Spleen (tissue), 11 donors: Measurements from ENCODE around the gene FOXP1. TPM values are rescaled to one million over a fixed set of nuclear protein-coding genes. Genes with fewer than 3 reads are reported as not detected.
A peak's percentile ranks its signal among the peaks of the same experiment; 100 is the strongest.
"Not testable (repeated sequence)": the region's sequence is repeated elsewhere in the genome, so short reads cannot be mapped to it uniquely, and the experiment has no call there.

ENCODE experiments used
- DNase-seq: peaks from one replicate; pipeline ENCODE4 v3.0.0-alpha.2; 2020
- H3K27ac ChIP-seq, 8 donors: fragments of 200-600 bp; sonication (generic) in 7 of 8; 1 replicate in 4 of 8; 2 replicates in 4 of 8; pipeline versions ENCODE4 v1.5.0 to v1.8.0; 2016 to 2021; ENCODE audit warnings: inconsistent platforms in 4 of 8, mild to moderate bottlenecking in 4 of 8, moderate library complexity in 1 of 8
- H3K27me3 ChIP-seq, 7 donors: fragments of 200-600 bp; sonication (generic) in 6 of 7; replicated peaks in 1 of 7; 1 replicate in 4 of 7; 2 replicates in 3 of 7; pipeline versions ENCODE4 v1.5.0 to v1.8.0; 2016 to 2021; ENCODE audit warnings: inconsistent platforms in 3 of 7, mild to moderate bottlenecking in 1 of 7
- H3K36me3 ChIP-seq, 6 donors: fragments of 200-600 bp; sonication (generic) in 5 of 6; 1 replicate in 4 of 6; 2 replicates in 2 of 6; pipeline versions ENCODE4 v1.5.0 to v1.8.0; 2016 to 2021; ENCODE audit warnings: inconsistent platforms in 2 of 6
- H3K4me1 ChIP-seq, 6 donors: fragments of 200-600 bp; sonication (generic) in 5 of 6; 1 replicate in 3 of 6; 2 replicates in 3 of 6; pipeline versions ENCODE4 v1.5.0 to v1.8.0; 2016 to 2021; ENCODE audit warnings: inconsistent platforms in 3 of 6
- H3K4me3 ChIP-seq, 8 donors: fragments of 200-600 bp; sonication (generic) in 7 of 8; 1 replicate in 4 of 8; 2 replicates in 4 of 8; pipeline versions ENCODE4 v1.5.0 to v1.8.0; 2016 to 2021; ENCODE audit warnings: inconsistent platforms in 4 of 8, mild to moderate bottlenecking in 4 of 8, moderate library complexity in 2 of 8
- H3K9me3 ChIP-seq, 8 donors: fragments of 200-600 bp; sonication (generic) in 7 of 8; 1 replicate in 4 of 8; 2 replicates in 4 of 8; pipeline versions ENCODE4 v1.5.0 to v1.8.0; 2016 to 2021; ENCODE audit warnings: inconsistent platforms in 4 of 8
- POLR2A ChIP-seq, 3 donors: fragments of 450-650 bp; IDR thresholded peaks; one replicate each; pipeline ENCODE4 v1.5.1; 2017; ENCODE audit warnings: antibody characterized with exemption in 3 of 3, mild to moderate bottlenecking in 1 of 3
- POLR2AphosphoS5 ChIP-seq, 3 donors: sonication (generic); formaldehyde crosslinking; IDR thresholded peaks; one replicate each; pipeline ENCODE4 v1.5.1; 2017; ENCODE audit warnings: antibody characterized with exemption in 3 of 3
- WGBS, 5 donors: extraction: QIAGEN DNeasy Blood & Tissue Kit in 3 of 5; methylation state at CpG; one replicate each; pipeline versions ENCODE4 v1.1.5 to v1.1.7; 2013 to 2018; 5-methylcytosine and 5-hydroxymethylcytosine counted together
- intact Hi-C: fragments of 100-400 bp; cut with DNase I; formaldehyde crosslinking; loops from one replicate; pipeline ENCODE4 v1.15.0; 2023; ENCODE audit warnings: low total_unique reads
- polyA plus RNA-seq, 3 donors: library from polyadenylated mRNA; stranded (reverse); fragments of 200-250 nt; gene quantifications; one replicate each; pipeline ENCODE4 v1.2.1, GENCODE V29; 2013
- total RNA-seq, 7 donors: library from RNA; depleted of rRNA in 3 of 7; stranded (reverse); fragments of >200 nt in 3 of 7; fragmentation: NEBNext Ultra II Directional in 4 of 7; extraction: Animal tissue kit (Norgen Biotek cat#: 25700) in 4 of 7; gene quantifications; one replicate each; pipeline versions ENCODE4 v1.1.0 to v1.2.1, GENCODE V29; 2016 to 2021
- TF ChIP-seq, protein P1 (sequence below), 11 experiments: fragments of 200-600 bp in 7 of 11; fragments of 450-650 bp in 4 of 11; sonication (generic) in 4 of 11; IDR thresholded peaks in 8 of 11; conservative IDR thresholded peaks in 3 of 11; 1 replicate in 7 of 11; 2 replicates in 4 of 11; pipeline versions ENCODE4 v1.4.0 to v1.8.0; 2016 to 2021; ENCODE audit warnings: antibody characterized with exemption in 11 of 11, inconsistent platforms in 4 of 11, mild to moderate bottlenecking in 1 of 11
- donor health status: healthy with polysubstance abuse.
- donor health status: DM: no; HTN: no; CAD: no; lungs with moderate emphysema.
- donor health status: DM: no; HTN: no; CAD: no.
- donor health status: Bipolar disorder and iron deficiency.
- donor health status: healthy.
- donor health status: DM: no; HTN: no; CAD: no.
- donor health status: DM: yes; HTN: yes; CAD: no.

Gene FOXP1
- total and polyA plus RNA-seq, 10 donors, result 11.1 to 202 (median 153) TPM

- peak overlapping the region in 2 of 8 donors; percentile 19 to 47 for H3K27ac ChIP-seq
- H3K4me1 ChIP-seq, result peaks cover 6 to 69% (median 32%) of the 10 kb centered on the region in 6 donors
- peaks cover 0 to 50% (median 0%) of the 10 kb centered on the region in 6 donors for H3K36me3 ChIP-seq
- DNase-seq, result no peak
- H3K27me3 ChIP-seq, result no peaks in the 10 kb centered on the region
- TF ChIP-seq, protein P1, sequence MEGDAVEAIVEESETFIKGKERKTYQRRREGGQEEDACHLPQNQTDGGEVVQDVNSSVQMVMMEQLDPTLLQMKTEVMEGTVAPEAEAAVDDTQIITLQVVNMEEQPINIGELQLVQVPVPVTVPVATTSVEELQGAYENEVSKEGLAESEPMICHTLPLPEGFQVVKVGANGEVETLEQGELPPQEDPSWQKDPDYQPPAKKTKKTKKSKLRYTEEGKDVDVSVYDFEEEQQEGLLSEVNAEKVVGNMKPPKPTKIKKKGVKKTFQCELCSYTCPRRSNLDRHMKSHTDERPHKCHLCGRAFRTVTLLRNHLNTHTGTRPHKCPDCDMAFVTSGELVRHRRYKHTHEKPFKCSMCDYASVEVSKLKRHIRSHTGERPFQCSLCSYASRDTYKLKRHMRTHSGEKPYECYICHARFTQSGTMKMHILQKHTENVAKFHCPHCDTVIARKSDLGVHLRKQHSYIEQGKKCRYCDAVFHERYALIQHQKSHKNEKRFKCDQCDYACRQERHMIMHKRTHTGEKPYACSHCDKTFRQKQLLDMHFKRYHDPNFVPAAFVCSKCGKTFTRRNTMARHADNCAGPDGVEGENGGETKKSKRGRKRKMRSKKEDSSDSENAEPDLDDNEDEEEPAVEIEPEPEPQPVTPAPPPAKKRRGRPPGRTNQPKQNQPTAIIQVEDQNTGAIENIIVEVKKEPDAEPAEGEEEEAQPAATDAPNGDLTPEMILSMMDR (IDR thresholded peaks at IDR 0.05 in 8 of 11, conservative IDR thresholded peaks at IDR 0.05 in 3 of 11), result no peak
- intact Hi-C loops, result no loop called here
- H3K4me3 ChIP-seq, result no peak overlapping the region
- 92 to 97% (median 96%) methylated on average over 8 of the region's 8 CpGs for WGBS, 5 donors
- H3K9me3 ChIP-seq, result no peaks in the 10 kb centered on the region
Observed at GRCh38 chr3:71025010-71025409, 558.5 kb downstream of the FOXP1 start.

GRCh38 chr3:71022551-71023335 lies 560.8 kb downstream of the FOXP1 start:
- WGBS, 5 donors, result 90 to 96% (median 93%) methylated on average over 5 of the region's 5 CpGs
- TF ChIP-seq POLR2A (IDR thresholded peaks at IDR 0.05), result no peak
- TF ChIP-seq, protein P1 (IDR thresholded peaks at IDR 0.05 in 8 of 11, conservative IDR thresholded peaks at IDR 0.05 in 3 of 11), result peak in 2 of 11 experiments; percentile 13 to 18
- no peak for TF ChIP-seq POLR2AphosphoS5 (IDR thresholded peaks at IDR 0.05)
- Histone ChIP-seq H3K27ac (no peak overlapping the region), H3K9me3 (no peaks in the 10 kb centered on the region), H3K4me3 (no peak overlapping the region), H3K27me3 (no peaks in the 10 kb centered on the region), H3K4me1 (peaks cover 6 to 69% (median 25%) of the 10 kb centered on the region in 6 donors), H3K36me3 (peaks cover 0 to 42% (median 0%) of the 10 kb centered on the region in 6 donors)
- intact Hi-C loops, result no loop called here
- no peak for DNase-seq

GRCh38 chr3:71018799-71019198 lies 564.7 kb downstream of the FOXP1 start:
- peaks cover 0 to 9% (median 3%) of the 10 kb centered on the region in 8 donors for H3K9me3 ChIP-seq
- H3K27me3 ChIP-seq, result no peaks in the 10 kb centered on the region
- H3K4me1 ChIP-seq, result peaks cover 0 to 44% (median 4%) of the 10 kb centered on the region in 6 donors
- intact Hi-C loops, result no loop called here
- peaks cover 7 to 51% (median 15%) of the 10 kb centered on the region in 6 donors for H3K36me3 ChIP-seq
- H3K4me3 ChIP-seq, result no peak overlapping the region
- WGBS, 5 donors, result 86 to 94% (median 91%) methylated on average over 4 of the region's 4 CpGs
- TF ChIP-seq POLR2A (IDR thresholded peaks at IDR 0.05) (no peak), POLR2AphosphoS5 (IDR thresholded peaks at IDR 0.05) (no peak)
- TF ChIP-seq, protein P1 (IDR thresholded peaks at IDR 0.05 in 8 of 11, conservative IDR thresholded peaks at IDR 0.05 in 3 of 11), result no peak
- no peak for DNase-seq
- no peak overlapping the region for H3K27ac ChIP-seq

- H3K36me3 ChIP-seq, result peaks cover 7 to 35% (median 15%) of the 10 kb centered on the region in 6 donors
- 85 to 91% (median 88%) methylated on average over 10 of the region's 10 CpGs for WGBS, 5 donors
- TF ChIP-seq, protein P1 (IDR thresholded peaks at IDR 0.05 in 8 of 11, conservative IDR thresholded peaks at IDR 0.05 in 3 of 11), result no peak
- TF ChIP-seq POLR2AphosphoS5 (IDR thresholded peaks at IDR 0.05), result no peak
- H3K4me3 ChIP-seq, result no peak overlapping the region
- H3K27me3 ChIP-seq, result no peaks in the 10 kb centered on the region
- no peak for DNase-seq
- peaks cover 0 to 9% (median 3%) of the 10 kb centered on the region in 8 donors for H3K9me3 ChIP-seq
- no peak overlapping the region for H3K27ac ChIP-seq
- intact Hi-C loops, result no loop called here
- peaks cover 0 to 64% (median 20%) of the 10 kb centered on the region in 6 donors for H3K4me1 ChIP-seq
Observed at GRCh38 chr3:71016178-71016845, 567.2 kb downstream of the FOXP1 start.

DNA sequence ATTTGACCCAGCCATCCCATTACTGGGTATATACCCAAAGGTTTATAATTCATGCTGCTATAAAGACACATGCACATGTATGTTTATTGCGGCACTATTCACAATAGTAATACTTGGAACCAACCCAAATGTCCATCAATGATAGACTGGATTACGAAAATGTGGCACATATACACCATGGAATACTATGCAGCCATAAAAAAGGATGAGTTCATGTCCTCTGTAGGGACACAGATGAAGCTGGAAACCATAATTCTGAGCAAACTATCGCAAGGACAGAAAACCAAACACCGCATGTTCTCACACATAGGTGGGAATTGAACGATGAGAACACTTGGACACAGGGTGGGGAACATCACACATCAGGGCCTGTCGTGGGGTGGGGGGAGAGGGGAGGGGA lies 568.9 kb downstream of the FOXP1 start:
- H3K4me1 ChIP-seq, result peaks cover 11 to 66% (median 29%) of the 10 kb centered on the region in 6 donors
- peaks cover 7 to 34% (median 15%) of the 10 kb centered on the region in 6 donors for H3K36me3 ChIP-seq
- H3K9me3 ChIP-seq, intact Hi-C loops, H3K27me3 ChIP-seq, DNase-seq, H3K27ac ChIP-seq, H3K4me3 ChIP-seq: not testable (repeated sequence)
- WGBS, 5 donors, result 94 to 99% (median 98%) methylated on average over 6 of the region's 6 CpGs
